Activated CD8-positive, alpha-beta memory T cell treated with anti-CD3 and anti-CD28 coated beads for 24 hours (primary cell): Measurements from ENCODE around the gene DIS3L.
"Not testable (repeated sequence)": the region's sequence is repeated elsewhere in the genome, so short reads cannot be mapped to it uniquely, and the experiment has no call there.

Experiments
- DNase-seq: peaks from one replicate; pipeline ENCODE4 v3.0.0-alpha.2; 2020

DIS3L gene

GRCh38 chr15:66293419-66294156 is at the start of gene DIS3L:
TSS of gene DIS3L (plus strand) at chr15:66293568. CDS start at chr15:66293597, 29 bp downstream.
- peak; percentile 90 for DNase-seq

- not testable (repeated sequence) for DNase-seq
Observed at GRCh38 chr15:66245832-66246231, 47.5 kb upstream of the DIS3L start.

- no peak for DNase-seq
Observed at GRCh38 chr15:66246937-66247336, 46.4 kb upstream of the DIS3L start.

- DNase-seq, result no peak
Observed at GRCh38 chr15:66249605-66250174, 43.7 kb upstream of the DIS3L start.

GRCh38 chr15:66251065-66251789 is 42.1 kb upstream of the DIS3L start:
- no peak for DNase-seq

- peak; percentile 80 for DNase-seq
Observed at GRCh38 chr15:66251790-66252684, 41.3 kb upstream of the DIS3L start.

- DNase-seq, result peak; percentile 66
Observed at GRCh38 chr15:66252685-66253417, 40.5 kb upstream of the DIS3L start.

- DNase-seq, result no peak
Observed at GRCh38 chr15:66253418-66254088, 39.8 kb upstream of the DIS3L start, which contains the start of gene MEGF11. TSS of gene MEGF11 (minus strand) at chr15:66253750. CDS start at chr15:66128403, 125,347 bp downstream.

- DNase-seq, result peak; percentile 59
Observed at GRCh38 chr15:66254089-66254950, 39.0 kb upstream of the DIS3L start.

- no peak for DNase-seq
Observed at GRCh38 chr15:66254951-66255676, 38.3 kb upstream of the DIS3L start.

GRCh38 chr15:66256692-66257091 is 36.7 kb upstream of the DIS3L start:
- no peak for DNase-seq

GRCh38 chr15:66261056-66261455 is 32.3 kb upstream of the DIS3L start:
- DNase-seq, result no peak

GRCh38 chr15:66262837-66263236 is 30.5 kb upstream of the DIS3L start:
- DNase-seq, result not testable (repeated sequence)

GRCh38 chr15:66264859-66265513 is 28.4 kb upstream of the DIS3L start:
- no peak for DNase-seq

- no peak for DNase-seq
Observed at GRCh38 chr15:66269326-66270090, 23.9 kb upstream of the DIS3L start.

- DNase-seq, result no peak
Observed at GRCh38 chr15:66270932-66271331, 22.4 kb upstream of the DIS3L start.

- DNase-seq, result no peak
Observed at GRCh38 chr15:66275352-66275751, 18.0 kb upstream of the DIS3L start.

GRCh38 chr15:66276546-66276945 is 16.8 kb upstream of the DIS3L start:
- DNase-seq, result no peak
